Skeletal muscle satellite cell (primary cell): ENCODE results near the gene MSL3. TPM values are rescaled to one million over a fixed set of nuclear protein-coding genes. Genes with fewer than 3 reads are reported as not detected.
A peak's percentile ranks its signal among the peaks of the same experiment; 100 is the strongest.

Experiments used
- H3K27me3 ChIP-seq: 2 replicates; pipeline ENCODE4 v1.7.0; 2013; ENCODE audit warnings: low read length; ENCODE audit not compliant: control insufficient read depth, insufficient read depth
- H3K36me3 ChIP-seq: 2 replicates; pipeline ENCODE4 v1.7.0; 2013; ENCODE audit warnings: mild to moderate bottlenecking, control low read depth, low read length; ENCODE audit not compliant: insufficient read depth
- H3K4me1 ChIP-seq: 2 replicates; pipeline ENCODE4 v1.7.0; 2013; ENCODE audit warnings: low read length; ENCODE audit not compliant: control insufficient read depth, insufficient read depth
- H3K4me2 ChIP-seq: 2 replicates; pipeline ENCODE4 v1.7.0; 2013; ENCODE audit warnings: mild to moderate bottlenecking, low read length
- H3K4me3 ChIP-seq: 2 replicates; pipeline ENCODE4 v1.7.0; 2013; ENCODE audit warnings: low read length
- H3K9ac ChIP-seq: 2 replicates; pipeline ENCODE4 v1.7.0; 2013; ENCODE audit warnings: mild to moderate bottlenecking, low read depth, low read length, moderate library complexity
- H3K9me3 ChIP-seq: replicated peaks from 2 replicates; pipeline ENCODE4 v1.7.0; 2013; ENCODE audit warnings: mild to moderate bottlenecking, control low read depth, low read length
- total RNA-seq: library from RNA; depleted of rRNA; stranded (reverse); fragments of >200 nt; gene quantifications from 2 replicates; pipeline ENCODE4 v1.2.3, GENCODE V29; 2012; rRNA removed

MSL3 gene, protein sequence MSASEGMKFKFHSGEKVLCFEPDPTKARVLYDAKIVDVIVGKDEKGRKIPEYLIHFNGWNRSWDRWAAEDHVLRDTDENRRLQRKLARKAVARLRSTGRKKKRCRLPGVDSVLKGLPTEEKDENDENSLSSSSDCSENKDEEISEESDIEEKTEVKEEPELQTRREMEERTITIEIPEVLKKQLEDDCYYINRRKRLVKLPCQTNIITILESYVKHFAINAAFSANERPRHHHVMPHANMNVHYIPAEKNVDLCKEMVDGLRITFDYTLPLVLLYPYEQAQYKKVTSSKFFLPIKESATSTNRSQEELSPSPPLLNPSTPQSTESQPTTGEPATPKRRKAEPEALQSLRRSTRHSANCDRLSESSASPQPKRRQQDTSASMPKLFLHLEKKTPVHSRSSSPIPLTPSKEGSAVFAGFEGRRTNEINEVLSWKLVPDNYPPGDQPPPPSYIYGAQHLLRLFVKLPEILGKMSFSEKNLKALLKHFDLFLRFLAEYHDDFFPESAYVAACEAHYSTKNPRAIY
- total RNA-seq = 22.9 and 25.1 TPM in 2 replicates

DNA sequence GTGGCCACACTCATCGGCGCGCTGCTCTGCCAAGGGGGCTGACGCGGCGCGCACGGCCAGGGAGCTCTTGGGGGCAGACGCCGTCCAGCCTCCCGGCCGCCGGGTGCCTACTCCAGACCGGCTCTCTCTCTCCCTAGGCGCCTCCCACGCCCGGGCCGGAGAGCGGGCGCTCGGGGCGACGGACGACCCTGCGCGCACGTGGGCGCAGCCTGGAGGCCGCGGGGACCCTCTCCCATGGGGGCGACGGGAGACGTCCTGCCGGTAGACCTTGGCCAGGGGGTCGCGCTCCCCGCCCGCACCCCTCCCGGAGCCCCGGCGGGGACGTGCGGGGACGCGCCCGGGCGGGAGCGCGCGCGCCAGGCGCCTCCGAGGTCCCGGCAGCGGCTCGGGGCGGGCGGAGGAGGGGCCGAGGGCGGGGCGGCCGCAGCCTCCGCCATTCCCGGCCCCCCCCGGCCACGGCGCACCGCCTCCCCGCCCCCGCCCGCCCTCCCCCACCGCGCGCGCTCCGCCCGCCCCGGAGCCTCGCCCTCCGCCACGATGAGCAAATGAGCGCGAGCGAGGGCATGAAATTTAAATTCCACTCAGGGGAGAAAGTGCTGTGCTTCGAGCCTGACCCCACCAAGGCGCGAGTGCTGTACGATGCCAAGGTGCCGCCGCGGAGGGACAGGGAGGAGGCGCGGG lies at the start of gene MSL3:
MSL3 (plus strand) TSS at position 519 of the 681 bp plus-strand sequence; CDS start at position 546, 27 bp downstream.
- Histone ChIP-seq H3K9me3 (no peaks in the 10 kb centered on the region), H3K36me3 (peaks cover 14% of the 10 kb centered on the region), H3K4me3 (peak within 1 kb of the TSS; percentile 94), H3K4me2 (peak within 1 kb of the TSS; percentile 87), H3K27me3 (no peaks in the 10 kb centered on the region), H3K9ac (peak within 1 kb of the TSS; percentile 96), H3K4me1 (peaks cover 7% of the 10 kb centered on the region)

DNA sequence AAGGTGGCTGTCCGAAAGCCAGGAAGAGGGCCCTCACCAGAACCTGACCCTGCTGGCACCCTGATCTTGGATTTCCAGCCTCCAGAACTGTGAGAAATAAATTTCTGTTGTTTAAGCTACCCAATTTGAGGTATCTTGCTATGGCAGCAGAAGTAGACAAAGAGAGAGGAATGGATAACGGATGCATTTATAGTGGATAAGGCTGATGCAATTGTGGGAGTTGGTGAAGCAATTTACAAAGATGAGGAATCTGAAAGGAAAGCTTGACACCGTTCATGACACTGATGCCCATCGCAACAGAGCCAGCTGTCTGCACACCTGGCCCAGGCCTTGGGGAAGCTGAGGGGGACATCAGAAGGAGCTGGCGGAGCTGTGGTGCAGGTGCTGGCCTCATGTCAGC lies 35.7 kb upstream of the MSL3 start:
- Histone ChIP-seq H3K9me3 (no peaks in the 10 kb centered on the region), H3K4me2 (no peak overlapping the region), H3K4me1 (no peaks in the 10 kb centered on the region)

DNA sequence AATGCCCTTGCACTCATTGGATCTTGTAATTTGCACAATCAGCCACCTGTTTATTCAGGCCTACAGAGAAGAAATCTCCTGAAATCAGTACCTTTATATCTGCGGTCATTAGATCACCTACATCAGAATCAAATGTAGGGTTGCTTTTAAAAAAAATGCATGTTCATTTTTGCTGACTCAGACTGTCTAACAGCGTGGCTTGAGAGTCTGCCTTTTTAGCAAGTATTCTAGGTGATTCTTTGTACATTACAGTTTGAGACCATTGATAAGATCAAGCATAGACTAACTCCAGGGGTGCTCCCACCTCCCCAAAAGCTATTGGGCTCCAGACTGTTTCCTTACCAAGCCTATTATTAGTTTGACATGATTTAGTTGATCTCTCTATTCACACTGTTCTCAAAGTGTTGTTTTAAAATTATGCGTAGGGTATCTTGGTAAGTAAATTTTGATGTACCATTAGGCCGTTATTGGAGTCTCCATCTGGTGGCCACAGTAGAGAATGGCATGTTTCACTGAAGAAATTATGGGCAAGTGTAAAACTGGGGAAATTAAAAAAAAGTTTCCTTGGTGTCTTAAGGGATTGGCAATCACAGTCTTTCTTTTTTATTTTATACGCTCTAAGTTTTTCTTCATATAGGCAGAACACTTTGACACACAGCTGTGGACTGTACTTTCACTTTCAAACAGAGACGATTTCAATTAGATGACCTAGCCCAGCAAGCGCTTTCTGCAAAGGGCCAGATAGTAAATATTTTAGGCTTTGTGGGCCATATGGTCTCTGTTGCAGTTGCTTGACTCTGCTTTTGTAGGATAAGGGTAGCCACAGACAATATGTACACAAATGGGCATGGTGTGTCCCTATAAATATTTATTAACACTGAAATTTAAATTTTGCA lies 33.7 kb upstream of the MSL3 start:
- Histone ChIP-seq H3K4me2 (no peak overlapping the region), H3K4me3 (no peak overlapping the region), H3K27me3 (no peaks in the 10 kb centered on the region), H3K9me3 (no peaks in the 10 kb centered on the region), H3K4me1 (no peaks in the 10 kb centered on the region), H3K36me3 (no peaks in the 10 kb centered on the region), H3K9ac (no peak overlapping the region)

More for the DNA sequence above, 35.7 kb upstream of the MSL3 start:
- Histone ChIP-seq H3K4me3 (no peak overlapping the region), H3K27me3 (no peaks in the 10 kb centered on the region), H3K9ac (no peak overlapping the region), H3K36me3 (no peaks in the 10 kb centered on the region)

DNA sequence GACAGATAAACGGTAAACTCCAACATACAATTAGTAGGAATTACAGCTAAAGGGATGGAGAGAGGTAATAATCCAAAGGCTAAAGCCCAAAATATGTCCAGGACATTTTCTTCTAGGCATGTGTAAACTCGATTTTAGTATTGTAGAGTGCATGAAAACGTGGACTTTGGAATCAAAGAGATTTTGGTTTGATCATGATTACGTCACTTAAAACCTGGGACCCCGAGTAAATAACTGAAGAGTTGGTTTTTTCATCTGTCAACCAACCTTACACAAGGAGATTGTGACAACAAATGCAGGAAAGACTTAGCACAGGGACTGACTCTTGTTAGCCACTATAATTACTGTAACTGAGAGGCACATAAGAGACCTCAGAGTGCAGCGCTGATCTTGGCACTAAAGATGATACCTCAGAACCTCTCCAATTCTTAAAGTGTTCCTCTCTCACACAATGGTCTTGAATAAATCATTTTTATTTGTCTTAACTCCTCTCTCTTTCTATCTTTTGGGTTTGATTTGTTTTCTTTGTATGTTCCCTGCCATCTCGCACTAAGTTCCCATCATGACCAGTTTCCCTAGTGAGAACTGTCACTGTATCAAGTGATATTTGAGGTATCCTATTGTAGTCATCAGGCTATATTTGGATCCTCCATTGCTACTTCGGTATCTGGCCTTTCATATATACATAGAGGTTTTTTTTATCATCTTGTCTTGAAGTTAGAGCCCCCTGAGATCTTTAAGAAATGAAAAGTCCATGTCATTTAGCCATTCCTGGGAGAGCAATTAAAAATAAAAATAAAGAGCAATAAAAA lies 32.2 kb upstream of the MSL3 start:
- Histone ChIP-seq H3K9ac (no peak overlapping the region), H3K4me1 (no peaks in the 10 kb centered on the region)

DNA sequence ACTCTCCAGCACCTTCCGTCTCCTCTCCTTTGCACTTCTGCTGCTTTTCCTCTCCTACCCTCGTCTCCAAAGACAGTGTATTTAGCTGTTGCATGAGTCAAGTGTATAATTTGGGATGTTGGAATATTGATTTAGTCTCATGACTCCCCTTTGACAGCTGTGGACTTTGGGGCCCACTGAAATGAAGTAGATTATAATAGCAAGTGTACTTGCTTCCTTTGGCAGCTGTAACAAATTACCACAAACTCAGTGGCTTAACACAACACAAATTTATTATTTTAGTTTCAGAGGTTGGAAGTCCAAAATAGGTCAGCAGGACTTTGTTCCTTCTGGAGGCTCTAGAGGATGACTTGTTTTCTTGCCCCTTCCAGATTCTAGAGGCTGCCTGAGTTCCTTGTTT lies 29.5 kb upstream of the MSL3 start:
- H3K4me1 ChIP-seq = no peaks in the 10 kb centered on the region
- H3K4me2 ChIP-seq = no peak overlapping the region
- H3K9me3 ChIP-seq = no peaks in the 10 kb centered on the region
- H3K4me3 ChIP-seq = no peak overlapping the region
- H3K9ac ChIP-seq = no peak overlapping the region
- H3K36me3 ChIP-seq = no peaks in the 10 kb centered on the region
- H3K27me3 ChIP-seq = no peaks in the 10 kb centered on the region

More for the DNA sequence above, 32.2 kb upstream of the MSL3 start:
- Histone ChIP-seq H3K36me3 (no peaks in the 10 kb centered on the region), H3K4me3 (no peak overlapping the region), H3K27me3 (no peaks in the 10 kb centered on the region), H3K4me2 (no peak overlapping the region), H3K9me3 (no peaks in the 10 kb centered on the region)

DNA sequence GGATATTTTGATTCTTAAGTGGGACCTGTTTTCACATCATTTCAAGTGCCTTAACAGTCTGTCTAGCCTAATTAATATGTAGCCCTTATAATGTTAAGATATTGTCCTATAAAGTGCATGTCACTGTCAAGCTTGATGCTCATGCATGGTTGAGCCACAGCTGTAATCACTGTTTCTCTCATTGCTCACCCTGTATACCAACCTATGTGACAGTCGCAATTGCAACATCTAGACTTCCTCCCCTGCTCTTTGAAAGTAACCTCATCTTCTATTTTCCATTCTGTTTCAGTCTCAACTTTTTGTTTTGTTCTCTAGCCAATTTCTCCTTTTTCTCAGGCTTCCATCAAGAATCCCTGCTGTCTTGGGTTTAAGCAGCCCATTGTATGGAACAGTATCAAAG lies 24.4 kb upstream of the MSL3 start:
- Histone ChIP-seq H3K9me3 (no peaks in the 10 kb centered on the region), H3K4me2 (no peak overlapping the region), H3K9ac (no peak overlapping the region), H3K27me3 (peaks cover 5% of the 10 kb centered on the region), H3K36me3 (no peaks in the 10 kb centered on the region), H3K4me3 (no peak overlapping the region), H3K4me1 (no peaks in the 10 kb centered on the region)

DNA sequence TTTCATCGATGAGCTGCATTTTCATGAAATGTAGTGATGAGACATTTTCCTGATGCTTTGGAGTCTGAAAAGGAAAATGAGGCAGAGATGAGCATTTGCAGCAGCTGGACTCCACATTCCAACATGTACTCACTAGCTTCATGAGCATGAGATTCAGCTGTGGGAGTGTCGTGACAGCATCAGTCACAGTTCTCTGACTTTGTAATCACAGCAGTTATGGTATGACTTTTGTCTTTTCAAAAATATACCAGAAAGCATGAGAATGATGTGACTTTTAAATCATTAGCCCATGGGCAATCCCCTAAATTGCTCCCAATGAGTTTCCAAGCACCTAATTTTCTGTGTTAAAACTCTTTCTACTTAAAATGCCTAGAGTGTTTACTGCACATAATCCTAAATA lies 18.3 kb upstream of the MSL3 start:
- Histone ChIP-seq H3K4me1 (no peaks in the 10 kb centered on the region), H3K9me3 (no peaks in the 10 kb centered on the region), H3K27me3 (no peaks in the 10 kb centered on the region), H3K9ac (no peak overlapping the region), H3K4me2 (no peak overlapping the region), H3K36me3 (no peaks in the 10 kb centered on the region), H3K4me3 (no peak overlapping the region)

DNA sequence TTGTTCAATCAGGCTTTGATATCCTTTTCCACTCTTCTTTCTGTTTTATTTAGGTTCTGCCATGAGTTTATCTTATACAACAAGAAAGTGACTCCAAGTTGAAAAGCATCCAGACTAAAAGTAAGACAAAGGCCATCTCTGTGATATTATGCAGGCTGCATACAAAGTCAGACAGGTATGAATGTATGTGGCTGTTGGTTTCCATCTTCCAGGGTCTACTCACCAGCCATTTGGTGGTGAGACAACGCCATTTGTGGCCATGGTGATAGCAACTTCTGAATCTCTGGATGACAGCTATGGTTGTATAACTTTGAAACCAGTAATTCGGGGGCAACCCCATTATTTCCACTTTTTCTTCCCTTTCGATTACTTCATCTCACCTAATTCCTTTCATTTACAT lies 17.2 kb upstream of the MSL3 start:
- Histone ChIP-seq H3K4me1 (no peaks in the 10 kb centered on the region), H3K36me3 (no peaks in the 10 kb centered on the region), H3K27me3 (no peaks in the 10 kb centered on the region), H3K4me3 (no peak overlapping the region), H3K4me2 (no peak overlapping the region), H3K9me3 (no peaks in the 10 kb centered on the region), H3K9ac (no peak overlapping the region)

DNA sequence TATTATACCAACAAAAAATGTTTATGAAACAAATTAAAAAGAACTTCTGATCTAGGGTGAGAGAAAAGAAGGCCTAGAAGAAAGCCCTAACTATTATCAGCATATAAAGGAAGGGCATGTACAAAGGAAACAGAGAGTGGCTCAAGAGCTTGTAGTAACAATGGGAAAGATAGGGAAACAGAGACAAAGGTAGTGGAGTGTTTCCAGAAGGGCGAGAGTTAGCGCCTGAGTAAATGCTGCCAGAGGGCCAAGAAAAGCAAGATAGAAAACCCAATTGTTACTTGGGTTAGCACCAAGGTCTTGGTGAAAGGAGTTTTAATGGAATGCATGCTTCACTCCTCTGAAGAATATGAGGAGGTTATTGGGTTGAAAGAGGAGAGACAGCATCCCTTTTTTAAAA lies 16.5 kb upstream of the MSL3 start:
- H3K9me3 ChIP-seq = no peaks in the 10 kb centered on the region
- no peak overlapping the region for H3K9ac ChIP-seq
- H3K27me3 ChIP-seq = no peaks in the 10 kb centered on the region
- no peak overlapping the region for H3K4me3 ChIP-seq
- H3K4me2 ChIP-seq = no peak overlapping the region
- H3K4me1 ChIP-seq = no peaks in the 10 kb centered on the region
- H3K36me3 ChIP-seq = no peaks in the 10 kb centered on the region

DNA sequence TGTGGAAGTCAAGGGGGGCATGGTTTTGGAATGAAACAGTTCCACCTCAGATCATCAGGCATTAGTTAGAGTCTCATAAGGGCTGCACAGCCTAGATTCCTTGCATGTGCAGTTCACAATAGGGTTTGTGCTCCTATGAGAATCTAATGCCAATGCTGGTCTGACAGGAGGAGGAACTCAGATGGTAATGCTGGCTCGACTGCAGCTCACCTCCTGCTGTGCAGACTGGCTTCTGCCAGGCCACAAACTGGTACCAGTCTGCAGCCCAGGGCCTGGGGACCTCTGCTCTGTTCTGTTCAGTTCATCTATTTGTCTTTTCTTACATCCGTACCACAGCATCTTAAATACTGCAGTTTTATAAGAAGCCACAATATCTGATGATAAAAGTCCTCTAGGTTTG lies 12.2 kb upstream of the MSL3 start:
- Histone ChIP-seq H3K4me3 (no peak overlapping the region), H3K27me3 (no peaks in the 10 kb centered on the region)

More for the DNA sequence above, 12.2 kb upstream of the MSL3 start:
- no peaks in the 10 kb centered on the region for H3K36me3 ChIP-seq
- H3K9ac ChIP-seq = no peak overlapping the region
- H3K9me3 ChIP-seq = no peaks in the 10 kb centered on the region
- no peak overlapping the region for H3K4me2 ChIP-seq
- no peaks in the 10 kb centered on the region for H3K4me1 ChIP-seq
